Measurements from ENCODE around the gene HIVEP2.

The HIVEP2 gene

DNA sequence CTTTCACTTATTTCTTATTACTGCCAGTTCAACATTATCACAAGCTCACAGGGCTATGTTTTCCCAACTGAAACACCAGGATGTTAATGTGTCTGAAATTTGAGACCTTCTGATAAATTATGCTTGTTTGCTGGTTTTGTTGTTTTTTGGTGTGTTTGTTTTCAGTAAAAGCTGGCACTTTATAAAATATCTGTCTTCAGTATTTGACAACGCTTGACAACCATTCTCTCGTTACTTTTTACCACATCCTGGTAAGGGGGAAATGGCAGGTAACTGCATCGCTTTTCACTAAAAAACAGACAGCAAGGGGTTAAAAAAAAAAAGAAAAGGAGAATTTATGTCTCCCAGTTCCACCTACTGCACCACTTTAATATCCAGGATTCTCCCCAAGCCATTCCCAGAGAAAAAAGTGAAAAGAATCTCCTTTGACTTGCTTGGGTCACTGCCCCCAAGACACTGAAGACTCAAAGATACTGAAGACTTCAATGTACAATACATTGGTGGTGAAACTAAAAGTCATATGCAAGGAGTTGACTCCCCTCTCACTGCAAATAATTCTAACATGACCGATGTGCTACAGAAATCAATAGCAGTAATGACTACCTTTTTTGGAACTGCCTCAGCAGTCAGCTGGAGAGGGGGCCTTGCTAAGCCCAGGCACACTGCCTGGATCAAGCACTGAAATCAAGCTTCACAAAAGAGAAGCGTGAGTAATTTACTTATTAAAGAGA, 88.9 kb downstream of the HIVEP2 start:
- H3K4me1 ChIP-seq = no peaks in the 10 kb centered on the region
- H3K9me3 ChIP-seq (ENCODE audit: control insufficient read depth, low read length) = no peaks in the 10 kb centered on the region
- H3K27me3 ChIP-seq (ENCODE audit: control insufficient read depth, insufficient read depth, low read length) = no peaks in the 10 kb centered on the region
- H3K9ac ChIP-seq = no peak overlapping the region
- TF ChIP-seq, protein P1, sequence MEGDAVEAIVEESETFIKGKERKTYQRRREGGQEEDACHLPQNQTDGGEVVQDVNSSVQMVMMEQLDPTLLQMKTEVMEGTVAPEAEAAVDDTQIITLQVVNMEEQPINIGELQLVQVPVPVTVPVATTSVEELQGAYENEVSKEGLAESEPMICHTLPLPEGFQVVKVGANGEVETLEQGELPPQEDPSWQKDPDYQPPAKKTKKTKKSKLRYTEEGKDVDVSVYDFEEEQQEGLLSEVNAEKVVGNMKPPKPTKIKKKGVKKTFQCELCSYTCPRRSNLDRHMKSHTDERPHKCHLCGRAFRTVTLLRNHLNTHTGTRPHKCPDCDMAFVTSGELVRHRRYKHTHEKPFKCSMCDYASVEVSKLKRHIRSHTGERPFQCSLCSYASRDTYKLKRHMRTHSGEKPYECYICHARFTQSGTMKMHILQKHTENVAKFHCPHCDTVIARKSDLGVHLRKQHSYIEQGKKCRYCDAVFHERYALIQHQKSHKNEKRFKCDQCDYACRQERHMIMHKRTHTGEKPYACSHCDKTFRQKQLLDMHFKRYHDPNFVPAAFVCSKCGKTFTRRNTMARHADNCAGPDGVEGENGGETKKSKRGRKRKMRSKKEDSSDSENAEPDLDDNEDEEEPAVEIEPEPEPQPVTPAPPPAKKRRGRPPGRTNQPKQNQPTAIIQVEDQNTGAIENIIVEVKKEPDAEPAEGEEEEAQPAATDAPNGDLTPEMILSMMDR (IDR thresholded peaks at IDR 0.05) = no peak
- no peak overlapping the region for H2AFZ ChIP-seq
- H3K27ac ChIP-seq = no peak overlapping the region
- no peaks in the 10 kb centered on the region for H3K36me3 ChIP-seq (ENCODE audit: control insufficient read depth, insufficient read depth, low read length)
- H3K4me2 ChIP-seq (ENCODE audit: low read length) = no peak overlapping the region
- H3K4me3 ChIP-seq (ENCODE audit: low read depth, low read length) = no peak overlapping the region
- peaks cover 13% of the 10 kb centered on the region for H3K79me2 ChIP-seq

DNA sequence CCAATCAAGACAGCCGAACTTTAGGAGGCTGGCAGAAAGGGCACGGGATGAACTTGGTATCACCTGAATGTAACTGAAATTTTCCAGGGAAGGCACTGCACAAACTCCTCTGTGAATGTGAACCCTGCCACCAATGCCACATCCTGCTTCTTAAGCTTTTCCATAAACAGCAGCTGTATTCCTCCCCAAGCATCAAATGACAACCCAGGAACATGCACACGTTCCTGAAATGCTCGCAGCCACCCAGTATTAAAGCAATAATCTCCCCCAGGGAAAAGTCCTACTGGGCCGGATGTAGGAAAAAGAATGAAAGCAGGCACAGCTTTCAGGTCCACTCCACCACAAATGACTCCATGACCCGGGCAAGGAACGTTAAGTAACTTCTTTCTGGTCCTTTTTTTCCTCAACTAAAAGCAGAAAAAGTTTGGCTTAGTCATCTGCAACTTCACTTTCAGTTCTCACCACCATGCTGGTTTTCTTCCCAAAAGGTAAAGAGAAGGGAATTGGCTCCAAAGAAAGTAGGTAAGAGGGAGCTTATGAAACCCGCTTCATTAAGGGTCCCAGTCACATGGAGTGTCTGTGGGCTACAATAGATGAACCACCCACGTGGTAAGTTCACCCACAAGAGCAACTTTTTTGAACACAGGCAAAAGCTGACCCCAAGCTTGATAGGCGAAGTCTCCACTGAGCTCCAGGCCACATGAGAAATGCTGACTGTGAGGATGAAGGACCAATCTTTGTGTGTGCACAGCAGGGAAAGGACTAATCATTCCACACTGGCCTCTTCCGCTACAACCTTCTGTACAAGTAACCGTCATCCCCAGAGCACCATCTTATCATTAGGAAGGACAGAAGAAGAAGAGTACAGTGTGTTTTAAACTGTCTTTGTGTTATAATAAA, 90.1 kb downstream of the HIVEP2 start:
- no peak overlapping the region for H3K27ac ChIP-seq
- no peaks in the 10 kb centered on the region for H3K9me3 ChIP-seq (ENCODE audit: control insufficient read depth, low read length)
- H3K4me1 ChIP-seq = no peaks in the 10 kb centered on the region
- H3K9ac ChIP-seq = no peak overlapping the region
- no peaks in the 10 kb centered on the region for H3K27me3 ChIP-seq (ENCODE audit: control insufficient read depth, insufficient read depth, low read length)
- H3K36me3 ChIP-seq (ENCODE audit: control insufficient read depth, insufficient read depth, low read length) = no peaks in the 10 kb centered on the region
- no peak overlapping the region for H3K4me3 ChIP-seq (ENCODE audit: low read depth, low read length)
- H3K79me2 ChIP-seq = peaks cover 13% of the 10 kb centered on the region
- TF ChIP-seq, protein P1 (IDR thresholded peaks at IDR 0.05) = no peak
- no peak overlapping the region for H2AFZ ChIP-seq
- no peak overlapping the region for H3K4me2 ChIP-seq (ENCODE audit: low read length)

DNA sequence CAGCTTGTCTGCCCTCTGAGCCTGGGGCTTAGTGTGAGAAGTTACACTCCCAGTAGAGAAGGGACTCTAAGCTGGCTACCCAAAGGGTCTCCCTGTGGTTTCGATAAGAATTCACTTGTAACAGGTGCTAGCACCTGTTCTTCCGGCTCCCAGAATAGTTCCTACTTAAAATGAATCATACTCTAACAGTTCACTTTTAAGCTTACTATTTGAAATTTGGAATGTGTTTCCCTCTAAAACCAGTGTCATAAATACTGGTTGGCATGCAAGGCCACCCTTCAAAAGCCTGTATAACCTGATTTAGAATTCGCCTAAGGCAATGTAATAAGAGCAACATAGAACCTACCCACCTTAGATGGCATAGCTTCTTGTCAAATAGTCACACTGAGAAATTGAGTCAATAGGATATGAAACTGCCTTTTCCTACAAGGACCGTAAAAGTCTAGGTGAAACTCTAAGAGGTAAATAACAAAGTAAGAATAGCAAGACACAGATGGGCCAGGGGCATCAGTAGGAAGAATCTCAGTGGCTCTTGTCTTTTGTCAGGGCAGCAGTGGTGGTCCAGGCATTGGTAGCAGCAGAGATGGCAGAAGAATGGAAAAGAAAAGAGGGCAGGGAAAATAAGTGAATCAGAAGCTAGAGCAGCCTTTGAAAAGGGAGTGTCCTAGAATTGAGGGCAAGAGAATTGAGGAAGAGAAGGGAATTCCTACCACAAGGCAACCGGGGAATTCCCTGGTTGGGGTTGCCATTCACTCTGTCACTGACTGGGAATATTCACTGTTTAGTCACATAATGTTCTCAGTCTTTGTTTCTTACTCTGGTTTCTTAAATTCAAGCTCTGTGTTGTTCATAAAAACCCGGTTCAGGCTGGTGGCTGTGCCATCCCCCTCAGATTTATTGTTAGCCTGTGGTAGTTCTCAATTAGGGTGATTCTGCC, 91.5 kb downstream of the HIVEP2 start:
- TF ChIP-seq, protein P1 (IDR thresholded peaks at IDR 0.05) = no peak
- H3K4me3 ChIP-seq (ENCODE audit: low read depth, low read length) = no peak overlapping the region
- no peaks in the 10 kb centered on the region for H3K27me3 ChIP-seq (ENCODE audit: control insufficient read depth, insufficient read depth, low read length)
- no peaks in the 10 kb centered on the region for H3K36me3 ChIP-seq (ENCODE audit: control insufficient read depth, insufficient read depth, low read length)
- no peaks in the 10 kb centered on the region for H3K4me1 ChIP-seq
- no peaks in the 10 kb centered on the region for H3K9me3 ChIP-seq (ENCODE audit: control insufficient read depth, low read length)
- H3K27ac ChIP-seq = no peak overlapping the region
- no peak overlapping the region for H2AFZ ChIP-seq
- no peak overlapping the region for H3K4me2 ChIP-seq (ENCODE audit: low read length)
- H3K79me2 ChIP-seq = peaks cover 9% of the 10 kb centered on the region
- H3K9ac ChIP-seq = no peak overlapping the region

DNA sequence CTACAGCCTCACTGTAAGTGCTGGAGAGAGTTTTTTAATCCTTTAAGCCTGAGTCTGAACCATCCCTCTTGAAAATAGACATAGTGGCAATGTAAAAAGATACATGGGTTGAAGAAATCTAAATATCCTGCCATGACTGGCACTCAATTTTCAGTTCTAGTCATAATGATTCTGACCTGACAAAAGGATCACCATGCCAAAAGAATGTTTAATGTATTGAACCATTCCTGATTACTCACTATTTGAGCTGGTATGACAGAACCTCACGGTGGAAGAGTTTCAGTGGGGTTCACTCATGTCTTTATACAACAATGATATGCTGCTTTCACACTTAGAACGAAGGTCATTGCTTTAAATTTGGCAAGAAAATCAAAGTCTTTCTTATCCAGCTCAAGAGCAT, 93.4 kb downstream of the HIVEP2 start:
- H3K27ac ChIP-seq = no peak overlapping the region
- peaks cover under 1% of the 10 kb centered on the region for H3K4me1 ChIP-seq
- H3K9ac ChIP-seq = no peak overlapping the region
- no peak overlapping the region for H3K4me3 ChIP-seq (ENCODE audit: low read depth, low read length)
- H3K4me2 ChIP-seq (ENCODE audit: low read length) = no peak overlapping the region
- TF ChIP-seq, protein P1 (IDR thresholded peaks at IDR 0.05) = no peak
- no peaks in the 10 kb centered on the region for H3K27me3 ChIP-seq (ENCODE audit: control insufficient read depth, insufficient read depth, low read length)
- no peaks in the 10 kb centered on the region for H3K9me3 ChIP-seq (ENCODE audit: control insufficient read depth, low read length)
- H3K36me3 ChIP-seq (ENCODE audit: control insufficient read depth, insufficient read depth, low read length) = no peaks in the 10 kb centered on the region
- peaks cover 7% of the 10 kb centered on the region for H3K79me2 ChIP-seq
- no peak overlapping the region for H2AFZ ChIP-seq

All from parathyroid adenoma (tissue), 2 donors.